Islet precursor cell (in vitro differentiated cells): ENCODE data around the gene ARHGAP8.

Source experiments
- DNase-seq: peaks from one replicate; pipeline ENCODE4 v3.0.0-alpha.2; 2018

The ARHGAP8 gene

GRCh38 chr22:44752285-44753188 lies at the start of gene ARHGAP8:
Gene ARHGAP8 (plus strand): TSS chr22:44752575. CDS start chr22:44786528, 33,953 bp downstream.
- DNase-seq = peak; percentile 83

- DNase-seq = no peak
Observed at GRCh38 chr22:44703255-44703870, 49.0 kb upstream of the ARHGAP8 start.

GRCh38 chr22:44704159-44705021 lies 48.0 kb upstream of the ARHGAP8 start:
- no peak for DNase-seq

GRCh38 chr22:44705022-44705297 lies 47.4 kb upstream of the ARHGAP8 start:
- DNase-seq = no peak

GRCh38 chr22:44706488-44706887 lies 45.9 kb upstream of the ARHGAP8 start:
- DNase-seq = no peak

GRCh38 chr22:44707178-44707577 lies 45.2 kb upstream of the ARHGAP8 start:
- DNase-seq = no peak

GRCh38 chr22:44707752-44708151 lies 44.6 kb upstream of the ARHGAP8 start:
- DNase-seq = no peak

GRCh38 chr22:44709881-44710392 lies 42.4 kb upstream of the ARHGAP8 start:
- no peak for DNase-seq

- DNase-seq = no peak
Observed at GRCh38 chr22:44710474-44711240, 41.7 kb upstream of the ARHGAP8 start.

- no peak for DNase-seq
Observed at GRCh38 chr22:44711241-44711560, 41.2 kb upstream of the ARHGAP8 start.

- no peak for DNase-seq
Observed at GRCh38 chr22:44711690-44712555, 40.5 kb upstream of the ARHGAP8 start.

GRCh38 chr22:44712962-44713361 lies 39.4 kb upstream of the ARHGAP8 start:
- DNase-seq = no peak

GRCh38 chr22:44714703-44715350 lies 37.5 kb upstream of the ARHGAP8 start:
- no peak for DNase-seq

- DNase-seq = no peak
Observed at GRCh38 chr22:44718418-44718817, 34.0 kb upstream of the ARHGAP8 start.

- no peak for DNase-seq
Observed at GRCh38 chr22:44719586-44720368, 32.6 kb upstream of the ARHGAP8 start.

- no peak for DNase-seq
Observed at GRCh38 chr22:44721213-44721612, 31.2 kb upstream of the ARHGAP8 start.

- DNase-seq = no peak
Observed at GRCh38 chr22:44722611-44723010, 29.8 kb upstream of the ARHGAP8 start.

GRCh38 chr22:44723801-44724200 lies 28.6 kb upstream of the ARHGAP8 start:
- DNase-seq = no peak

- DNase-seq = peak; percentile 75
Observed at GRCh38 chr22:44724416-44724815, 28.0 kb upstream of the ARHGAP8 start.

- DNase-seq = no peak
Observed at GRCh38 chr22:44724859-44725258, 27.5 kb upstream of the ARHGAP8 start.
